CD4-positive, alpha-beta T cell treated with Interleukin-21 for 1 hour (primary cell): ENCODE results near the gene BEAN1.

Source experiments
- DNase-seq: peaks from one replicate; pipeline ENCODE4 v3.0.0-alpha.2; 2020

Gene BEAN1

GRCh38 chr16:66421891-66422290 lies 5.2 kb upstream of the BEAN1 start:
- no peak for DNase-seq

DNA sequence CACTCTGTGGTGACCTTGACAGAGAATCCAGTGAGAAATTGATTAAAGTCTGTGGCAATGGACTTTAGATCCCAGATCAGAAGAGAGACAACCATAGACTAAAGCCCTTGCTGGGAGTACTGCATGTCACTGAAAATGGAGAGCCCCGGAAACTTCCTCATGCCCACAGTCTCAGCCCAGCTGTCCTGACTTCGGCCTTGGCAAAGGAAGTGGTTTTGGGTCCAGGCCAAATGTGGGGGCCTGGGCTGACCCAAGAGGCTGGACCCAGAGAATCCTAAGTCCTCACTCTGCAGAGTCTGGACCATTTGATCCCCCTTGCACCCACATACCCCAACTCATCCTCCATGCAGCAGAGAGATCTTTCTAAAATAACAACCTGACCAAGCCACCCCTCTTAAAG lies 4.7 kb upstream of the BEAN1 start:
- no peak for DNase-seq

GRCh38 chr16:66423177-66423576 lies 3.9 kb upstream of the BEAN1 start:
- no peak for DNase-seq

DNA sequence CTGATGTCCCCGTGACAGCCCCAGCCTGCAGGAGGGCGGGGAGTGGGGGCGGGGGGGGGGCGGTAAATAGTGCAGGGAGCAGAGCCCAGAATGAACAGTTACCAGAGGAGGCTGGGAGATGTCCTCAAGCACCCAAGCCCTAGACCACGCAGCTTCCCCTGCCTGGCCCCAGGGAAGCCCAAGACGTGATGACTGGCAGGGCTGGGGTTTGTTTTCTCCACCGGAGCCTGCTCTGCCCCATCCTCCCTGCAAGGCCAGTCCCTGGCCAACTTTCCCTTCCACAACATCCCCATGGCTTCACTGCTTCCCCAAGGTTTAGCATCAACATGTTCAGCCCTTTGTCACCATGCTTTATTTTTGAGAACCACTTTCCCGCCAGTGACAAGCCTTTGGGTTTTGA lies 1.4 kb upstream of the BEAN1 start:
- no peak for DNase-seq

DNA sequence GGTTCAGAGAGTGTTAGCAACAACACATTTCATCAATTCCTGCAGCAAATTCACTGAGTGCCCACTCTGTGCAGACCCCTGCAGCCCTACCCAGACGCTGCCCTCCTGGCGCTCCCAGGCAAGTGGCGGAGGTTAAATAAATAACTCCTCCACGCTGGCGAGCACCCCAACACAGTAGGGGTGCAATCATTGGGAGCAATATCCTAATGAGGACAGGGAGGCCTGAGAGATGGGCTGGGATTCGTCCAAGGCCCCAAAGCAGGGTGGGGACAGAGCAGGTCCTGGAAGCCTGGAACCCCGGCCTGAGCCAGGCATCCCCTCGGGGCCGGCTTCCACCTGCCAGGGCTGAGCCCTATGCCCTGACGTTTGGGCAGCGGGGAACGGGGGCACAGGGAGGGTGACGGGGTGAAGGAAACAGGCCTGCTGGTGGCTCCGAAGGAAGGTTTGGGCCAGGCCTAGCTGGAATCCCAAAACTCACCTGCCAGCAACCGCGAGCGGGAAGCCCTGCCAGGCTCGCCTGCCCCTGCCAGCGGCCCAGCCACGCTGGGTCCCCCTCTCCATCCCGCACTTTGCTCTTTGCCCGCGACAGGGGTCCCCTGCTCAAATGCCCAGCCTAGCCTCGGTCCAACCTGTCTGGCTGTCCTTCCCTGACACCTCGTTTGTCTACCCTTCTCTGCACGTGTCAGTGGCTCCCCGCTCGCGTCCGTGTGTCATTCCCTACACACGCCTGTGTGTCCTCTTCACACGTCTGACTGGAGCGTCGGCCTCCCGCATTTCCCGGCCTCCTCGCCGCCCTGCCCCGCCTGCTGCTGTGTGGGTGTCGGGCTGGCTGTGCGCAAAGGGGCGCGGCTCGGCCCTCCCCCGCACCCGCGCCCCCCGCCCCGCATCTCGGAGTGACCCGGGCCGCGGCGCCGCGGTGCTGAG lies 721 bp upstream of the BEAN1 start:
- no peak for DNase-seq

GRCh38 chr16:66427871-66428681 lies 981 bp downstream of the BEAN1 start:
- no peak for DNase-seq

DNA sequence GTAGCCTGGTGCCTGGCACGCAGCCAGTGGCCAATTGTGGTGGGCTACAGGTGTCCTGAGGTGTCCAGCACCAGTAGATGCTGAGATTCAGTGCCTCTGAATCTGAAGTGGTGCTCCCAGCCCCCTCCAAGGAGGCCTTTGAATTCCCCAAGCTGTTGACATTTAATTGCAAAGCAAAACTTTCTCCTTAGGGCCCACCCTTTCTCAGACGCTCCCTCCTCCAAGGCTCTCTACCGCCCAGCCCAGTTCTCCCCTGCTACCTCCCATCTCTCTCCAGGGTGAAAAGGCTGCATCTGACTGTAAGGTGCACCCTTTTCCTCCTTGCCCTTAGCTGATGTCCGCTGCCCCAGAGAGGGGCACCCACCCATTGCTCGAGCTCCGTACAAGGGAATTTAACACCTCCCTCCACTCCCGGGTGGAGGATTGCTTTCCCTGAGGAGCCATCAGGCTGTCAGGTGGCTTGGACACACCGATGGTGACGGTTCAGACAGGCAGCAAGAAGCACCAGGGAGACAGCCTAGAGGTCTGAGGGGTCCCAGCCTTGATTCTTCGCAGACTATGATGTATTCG lies 1.7 kb downstream of the BEAN1 start:
- DNase-seq: no peak

- DNase-seq: no peak
Measured at GRCh38 chr16:66429290-66429962, 2.3 kb downstream of the BEAN1 start.

DNA sequence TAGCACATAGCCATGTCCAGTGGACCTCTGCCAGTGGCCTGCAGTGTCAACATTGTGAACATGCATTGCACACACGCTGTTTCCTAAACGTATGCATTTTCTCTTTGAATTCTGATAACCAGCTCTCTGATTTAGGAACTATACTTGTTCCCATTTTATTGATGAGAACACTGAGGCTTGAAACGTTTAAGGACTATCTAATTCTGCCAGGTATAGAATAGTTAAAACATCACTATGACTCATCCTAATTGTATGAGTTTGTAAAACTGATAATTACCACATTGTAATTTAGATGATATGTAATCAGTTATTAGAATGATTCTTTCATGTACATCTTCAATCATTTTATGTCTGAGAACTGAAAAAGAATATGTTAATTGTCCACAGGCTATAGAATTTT lies 3.1 kb downstream of the BEAN1 start:
- DNase-seq: no peak

GRCh38 chr16:66431760-66432159 lies 4.7 kb downstream of the BEAN1 start:
- DNase-seq: no peak

- no peak for DNase-seq
Measured at GRCh38 chr16:66432429-66432828, 5.3 kb downstream of the BEAN1 start.

GRCh38 chr16:66434619-66435430 lies 7.7 kb downstream of the BEAN1 start:
- DNase-seq: no peak

GRCh38 chr16:66435896-66436295 lies 8.8 kb downstream of the BEAN1 start:
- DNase-seq: no peak

- DNase-seq: no peak
Measured at GRCh38 chr16:66437391-66437945, 10.4 kb downstream of the BEAN1 start.

DNA sequence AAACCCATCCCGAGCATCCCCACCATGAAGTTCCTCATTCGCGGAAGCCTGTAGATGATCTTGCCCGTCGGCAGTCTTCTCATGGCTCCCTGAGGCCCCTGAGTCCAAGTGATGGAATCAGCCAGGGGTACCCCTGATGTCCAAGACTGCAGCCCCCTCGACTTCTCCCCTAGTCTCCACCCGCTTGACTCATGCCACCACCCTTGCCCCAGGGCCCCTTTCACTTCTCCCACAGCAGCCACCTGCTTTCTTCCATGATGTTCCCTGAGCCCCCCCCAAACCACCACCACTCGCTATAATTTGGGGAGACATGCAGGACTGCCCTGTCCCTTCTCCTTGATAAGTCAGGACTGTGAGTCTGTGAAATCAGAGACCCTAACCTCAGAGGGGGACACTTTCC lies 11.4 kb downstream of the BEAN1 start:
- no peak for DNase-seq

GRCh38 chr16:66439051-66439730 lies 12.1 kb downstream of the BEAN1 start:
- DNase-seq: no peak

DNA sequence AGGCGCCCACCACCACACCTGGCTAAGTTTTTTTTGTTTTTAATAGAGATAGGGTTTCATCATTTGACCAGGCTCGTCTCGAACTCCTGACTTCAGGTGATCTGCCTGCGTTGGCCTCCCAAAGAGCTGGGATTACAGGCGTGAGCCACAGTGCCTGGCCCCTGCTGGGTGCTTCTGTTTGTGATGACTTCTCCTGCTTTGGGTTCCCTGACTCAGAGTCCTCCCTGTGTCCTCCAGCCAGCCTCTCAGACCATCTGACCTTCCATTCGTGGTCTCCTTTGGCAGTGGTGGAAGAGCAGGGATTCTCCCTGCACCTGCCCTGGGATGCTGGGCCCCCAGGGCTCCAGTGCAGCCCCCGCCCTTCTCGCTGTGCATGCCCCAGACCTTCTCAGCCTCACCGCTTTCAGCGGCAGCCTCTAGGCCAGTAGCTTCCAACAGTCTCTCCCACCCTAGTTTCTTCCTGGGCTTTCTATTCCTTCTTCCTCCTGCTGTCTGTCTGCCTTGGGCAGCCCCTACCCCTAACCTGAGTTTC lies 13.2 kb downstream of the BEAN1 start:
- no peak for DNase-seq

DNA sequence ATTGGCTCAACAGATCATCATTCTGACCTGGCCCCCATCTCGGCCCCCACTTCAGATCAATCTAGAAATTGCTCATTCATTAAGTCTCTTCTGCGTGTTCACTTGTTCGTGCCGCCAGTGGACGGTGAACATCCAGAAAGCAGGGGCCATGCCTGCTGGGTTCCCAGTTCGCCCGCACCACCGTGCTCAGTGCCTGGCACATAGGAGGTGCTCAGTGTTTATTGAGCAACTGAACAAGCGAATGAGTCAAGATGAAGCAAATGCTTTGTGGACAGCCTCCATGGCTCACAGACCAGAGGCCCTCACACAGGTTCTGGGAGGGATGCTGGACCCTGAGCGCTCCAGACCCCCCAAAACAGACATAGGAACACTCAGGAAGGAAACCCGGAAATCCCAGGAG lies 13.9 kb downstream of the BEAN1 start:
- DNase-seq: no peak

DNA sequence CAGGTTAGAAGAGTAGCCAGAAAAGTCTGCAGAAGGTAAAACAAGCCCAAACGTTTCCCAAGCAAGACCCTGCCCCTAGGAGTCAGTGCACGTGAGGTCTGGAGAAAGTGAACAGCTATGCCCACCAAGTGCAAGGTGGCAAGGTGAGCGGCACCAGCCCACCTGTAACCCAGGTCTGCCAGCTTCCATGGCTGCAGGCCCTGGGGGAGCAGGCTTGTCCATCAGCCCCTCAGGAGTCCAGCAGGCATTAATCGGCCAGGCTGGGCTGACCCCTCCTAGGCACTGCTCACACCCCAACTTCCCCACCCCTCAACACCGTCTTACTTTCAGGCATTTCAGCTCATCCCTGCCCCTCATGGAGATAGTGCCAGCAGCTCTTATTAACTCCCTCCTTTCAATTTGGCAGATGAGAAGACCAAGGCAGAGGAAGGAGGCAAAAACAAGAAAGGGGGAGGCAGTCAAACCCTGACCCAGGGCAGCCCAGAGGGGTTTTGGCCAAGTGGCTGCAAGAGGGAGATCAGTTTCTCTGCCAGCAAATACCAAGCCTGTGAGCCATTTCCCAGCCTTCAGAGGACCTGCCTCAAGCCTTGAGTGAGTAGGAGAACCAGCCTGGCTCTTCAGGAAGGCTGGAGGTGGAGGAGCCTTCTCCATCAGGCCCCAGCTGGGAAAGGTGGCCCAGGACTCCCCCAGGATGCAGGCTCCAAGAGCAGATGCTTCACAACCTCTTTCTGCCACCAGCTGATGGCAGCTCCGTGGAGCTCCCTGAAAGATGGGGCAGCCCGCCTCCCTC lies 14.7 kb downstream of the BEAN1 start:
- no peak for DNase-seq
